HepG2 (cell line): Measurements from ENCODE around the gene TTLL6. TPM values are rescaled to one million over a fixed set of nuclear protein-coding genes. Genes with fewer than 3 reads are reported as not detected.
A peak's percentile ranks its signal among the peaks of the same experiment; 100 is the strongest.

Experiments
- ARNTL ChIP-seq: sonication (generic); formaldehyde crosslinking; IDR thresholded peaks from 2 replicates; pipeline ENCODE4 v1.4.0; 2020; ENCODE audit warnings: mild to moderate bottlenecking, missing genetic modification reagents
- ASH2L ChIP-seq: fragments of 300-600, 200-600 bp; sonication (generic); IDR thresholded peaks from 2 replicates; pipeline ENCODE4 v1.7.0; 2017; ENCODE audit warnings: low read depth, mild to moderate bottlenecking, moderate library complexity, mixed read lengths, low read length; ENCODE audit not compliant: insufficient read length
- CHD2 ChIP-seq: IDR thresholded peaks from 2 replicates; pipeline ENCODE4 v1.6.1; 2011; ENCODE audit warnings: low read depth, low read length, improper control_type of control experiment
- GFI1 ChIP-seq: sonication (generic); formaldehyde crosslinking; IDR thresholded peaks from 2 replicates; pipeline ENCODE4 v1.5.0; 2020; ENCODE audit warnings: missing genetic modification reagents, mild to moderate bottlenecking, borderline replicate concordance
- IKZF4 ChIP-seq: sonication (generic); formaldehyde crosslinking; IDR thresholded peaks from 2 replicates; pipeline ENCODE4 v1.5.1; 2020; ENCODE audit warnings: borderline replicate concordance, mild to moderate bottlenecking, low read depth, missing genetic modification reagents; ENCODE audit errors: not compliant biosample characterization
- IRX3 ChIP-seq: sonication (generic); formaldehyde crosslinking; IDR thresholded peaks from 2 replicates; pipeline ENCODE4 v1.8.1; 2023; ENCODE audit warnings: mild to moderate bottlenecking, low read depth, missing genetic modification reagents, borderline replicate concordance
- JUNB ChIP-seq: sonication (generic); formaldehyde crosslinking; IDR thresholded peaks from 2 replicates; pipeline ENCODE4 v1.8.0; 2022; ENCODE audit warnings: missing genetic modification reagents, mild to moderate bottlenecking, borderline replicate concordance
- MEIS1 ChIP-seq: sonication (generic); formaldehyde crosslinking; IDR thresholded peaks from 2 replicates; pipeline ENCODE4 v1.9.0; 2021; ENCODE audit warnings: mild to moderate bottlenecking, missing genetic modification reagents, moderate library complexity, borderline replicate concordance
- PAX8 ChIP-seq: sonication (generic); formaldehyde crosslinking; IDR thresholded peaks from 2 replicates; pipeline ENCODE4 v1.8.0; 2022; ENCODE audit warnings: mild to moderate bottlenecking, missing genetic modification reagents, borderline replicate concordance
- RXRB ChIP-seq: IDR thresholded peaks from 2 replicates; pipeline ENCODE4 v1.6.1; 2016; ENCODE audit warnings: borderline replicate concordance, missing genetic modification reagents, missing compliant biosample characterization
- SMC3 ChIP-seq: IDR thresholded peaks from 2 replicates; pipeline ENCODE4 v1.6.1; 2011; ENCODE audit warnings: low read length, improper control_type of control experiment
- TBX2 ChIP-seq: sonication (generic); formaldehyde crosslinking; IDR thresholded peaks from 2 replicates; pipeline ENCODE4 v1.5.0; 2020; ENCODE audit warnings: missing genetic modification reagents, mild to moderate bottlenecking, borderline replicate concordance
- YY1 ChIP-seq: IDR thresholded peaks from 2 replicates; pipeline ENCODE4 v1.6.1; 2011; ENCODE audit warnings: low read length, low read depth, moderate library complexity, mild to moderate bottlenecking; ENCODE audit not compliant: insufficient read depth, insufficient replicate concordance
- ZFAT ChIP-seq: sonication (generic); formaldehyde crosslinking; conservative IDR thresholded peaks from 2 replicates; pipeline ENCODE4 v1.8.1; 2023; ENCODE audit warnings: missing genetic modification reagents, inconsistent platforms
- ZNF547 ChIP-seq: sonication (generic); formaldehyde crosslinking; IDR thresholded peaks from 2 replicates; pipeline ENCODE4 v1.5.1; 2020; ENCODE audit warnings: mild to moderate bottlenecking, missing genetic modification reagents
- ZSCAN29 ChIP-seq: sonication (generic); formaldehyde crosslinking; conservative IDR thresholded peaks from 2 replicates; pipeline ENCODE4 v1.4.0; 2020; ENCODE audit warnings: mild to moderate bottlenecking, missing genetic modification reagents
- ZSCAN30 ChIP-seq: sonication (generic); formaldehyde crosslinking; IDR thresholded peaks from 2 replicates; pipeline ENCODE4 v1.5.0; 2020; ENCODE audit warnings: mild to moderate bottlenecking, missing genetic modification reagents
- polyA plus RNA-seq, 8 experiments: library from polyadenylated mRNA; depleted of rRNA in 3 of 8; stranded (reverse) in 7 of 8; unstranded in 1 of 8; fragments of >200 nt; fragmentation: Illumina TruSeq in 4 of 8; extraction: Trizol in 4 of 8; gene quantifications; 2 replicates each; pipeline versions ENCODE4 v1.2.1 to v1.2.3, GENCODE V29; 2011 to 2016; ENCODE audit warnings: low read depth in 4 of 8, missing spikeins in 1 of 8, mixed read lengths in 1 of 8; ENCODE audit not compliant: insufficient read depth in 1 of 8
- total RNA-seq, 5 experiments: library from RNA; depleted of rRNA; stranded (reverse); fragments of >200 nt; fragmentation: Illumina TruSeq; extraction: Trizol; gene quantifications; 2 replicates each; pipeline ENCODE4 v1.2.3, GENCODE V29; 2016; ENCODE audit warnings: low read depth in 1 of 5
- TF ChIP-seq, protein P1 (sequence below): sonication (generic); formaldehyde crosslinking; IDR thresholded peaks from 2 replicates; pipeline ENCODE4 v1.4.0; 2020; ENCODE audit warnings: mild to moderate bottlenecking, missing genetic modification reagents
- TF ChIP-seq, protein P2 (sequence below): IDR thresholded peaks from 2 replicates; pipeline ENCODE4 v1.6.1; 2016; ENCODE audit warnings: low read depth, borderline replicate concordance
- TF ChIP-seq, protein P3 (sequence below): IDR thresholded peaks from 2 replicates; pipeline ENCODE4 v1.6.1; 2016; ENCODE audit warnings: mild to moderate bottlenecking
- TF ChIP-seq, protein P4 (sequence below): sonication (generic); formaldehyde crosslinking; IDR thresholded peaks from 2 replicates; pipeline ENCODE4 v1.4.0; 2020; ENCODE audit warnings: missing genetic modification reagents

TTLL6 gene
- total and polyA plus RNA-seq, 2 of the 13 experiments (the other 11 are each of a cell fraction or from before 2014, with no cell fraction given), result 0.04 to 0.08 TPM

DNA sequence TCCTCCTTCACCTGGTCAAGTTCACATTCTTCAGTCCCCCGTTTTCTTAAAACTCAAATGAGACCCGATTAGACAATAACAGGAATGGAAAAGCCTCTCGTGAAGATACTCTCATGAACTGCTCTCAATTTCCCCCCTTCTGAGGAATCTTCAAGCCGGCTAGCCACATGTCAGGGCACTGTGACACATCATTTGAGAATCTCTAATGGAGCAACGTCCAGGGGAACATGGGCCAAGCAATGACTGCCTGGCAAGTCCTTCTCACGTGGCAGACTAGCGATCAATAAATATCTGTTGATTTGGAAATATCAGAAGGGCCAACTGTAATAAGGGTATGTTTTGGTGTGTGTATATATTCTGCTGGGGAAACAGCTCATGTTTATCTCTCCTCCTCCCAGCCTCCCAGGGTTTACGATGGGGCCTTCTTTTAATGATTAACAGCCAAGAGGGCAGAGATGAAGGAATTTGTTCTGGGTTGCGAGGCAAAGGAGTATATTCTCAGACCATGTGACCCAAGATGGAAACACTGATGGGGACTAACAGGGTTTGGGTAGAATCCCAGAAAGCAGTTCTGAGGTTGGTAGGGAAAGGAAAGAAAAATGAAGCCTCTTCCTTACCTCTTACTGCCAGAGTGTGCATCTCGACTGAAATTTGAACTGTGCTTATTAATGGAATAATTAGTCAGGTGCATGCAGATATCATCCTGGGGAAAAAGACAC lies 21.4 kb downstream of the TTLL6 start (continued):
- TF ChIP-seq YY1, result peak; percentile 67
- peak; percentile 54; the same call in 1 of the 2 replicates for TF ChIP-seq ZSCAN30 (CRISPR knock-in tag)
- no peak for TF ChIP-seq ZNF547
- TF ChIP-seq JUNB (CRISPR knock-in tag), result peak; percentile 80
- TF ChIP-seq, protein P1, sequence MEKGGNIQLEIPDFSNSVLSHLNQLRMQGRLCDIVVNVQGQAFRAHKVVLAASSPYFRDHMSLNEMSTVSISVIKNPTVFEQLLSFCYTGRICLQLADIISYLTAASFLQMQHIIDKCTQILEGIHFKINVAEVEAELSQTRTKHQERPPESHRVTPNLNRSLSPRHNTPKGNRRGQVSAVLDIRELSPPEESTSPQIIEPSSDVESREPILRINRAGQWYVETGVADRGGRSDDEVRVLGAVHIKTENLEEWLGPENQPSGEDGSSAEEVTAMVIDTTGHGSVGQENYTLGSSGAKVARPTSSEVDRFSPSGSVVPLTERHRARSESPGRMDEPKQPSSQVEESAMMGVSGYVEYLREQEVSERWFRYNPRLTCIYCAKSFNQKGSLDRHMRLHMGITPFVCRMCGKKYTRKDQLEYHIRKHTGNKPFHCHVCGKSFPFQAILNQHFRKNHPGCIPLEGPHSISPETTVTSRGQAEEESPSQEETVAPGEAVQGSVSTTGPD, result peak; percentile 88
- 0 out of 2 replicates have a peak, but pooled peaks have one; percentile 66 for TF ChIP-seq PAX8 (CRISPR knock-in tag)
- TF ChIP-seq, protein P2, sequence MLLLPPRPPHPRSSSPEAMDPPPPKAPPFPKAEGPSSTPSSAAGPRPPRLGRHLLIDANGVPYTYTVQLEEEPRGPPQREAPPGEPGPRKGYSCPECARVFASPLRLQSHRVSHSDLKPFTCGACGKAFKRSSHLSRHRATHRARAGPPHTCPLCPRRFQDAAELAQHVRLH (CRISPR knock-in tag), result no peak
- TF ChIP-seq ASH2L, result peak; percentile 79
- TF ChIP-seq, protein P3, sequence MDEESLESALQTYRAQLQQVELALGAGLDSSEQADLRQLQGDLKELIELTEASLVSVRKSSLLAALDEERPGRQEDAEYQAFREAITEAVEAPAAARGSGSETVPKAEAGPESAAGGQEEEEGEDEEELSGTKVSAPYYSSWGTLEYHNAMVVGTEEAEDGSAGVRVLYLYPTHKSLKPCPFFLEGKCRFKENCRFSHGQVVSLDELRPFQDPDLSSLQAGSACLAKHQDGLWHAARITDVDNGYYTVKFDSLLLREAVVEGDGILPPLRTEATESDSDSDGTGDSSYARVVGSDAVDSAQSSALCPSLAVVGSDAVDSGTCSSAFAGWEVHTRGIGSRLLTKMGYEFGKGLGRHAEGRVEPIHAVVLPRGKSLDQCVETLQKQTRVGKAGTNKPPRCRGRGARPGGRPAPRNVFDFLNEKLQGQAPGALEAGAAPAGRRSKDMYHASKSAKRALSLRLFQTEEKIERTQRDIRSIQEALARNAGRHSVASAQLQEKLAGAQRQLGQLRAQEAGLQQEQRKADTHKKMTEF, result peak; percentile 77
- peak; percentile 51 for TF ChIP-seq MEIS1 (CRISPR knock-in tag)
- 0 out of 2 replicates have a peak, but pooled peaks have one; percentile 65 for TF ChIP-seq ZSCAN29
- TF ChIP-seq ZFAT (CRISPR knock-in tag), result no peak
- TF ChIP-seq, protein P4, sequence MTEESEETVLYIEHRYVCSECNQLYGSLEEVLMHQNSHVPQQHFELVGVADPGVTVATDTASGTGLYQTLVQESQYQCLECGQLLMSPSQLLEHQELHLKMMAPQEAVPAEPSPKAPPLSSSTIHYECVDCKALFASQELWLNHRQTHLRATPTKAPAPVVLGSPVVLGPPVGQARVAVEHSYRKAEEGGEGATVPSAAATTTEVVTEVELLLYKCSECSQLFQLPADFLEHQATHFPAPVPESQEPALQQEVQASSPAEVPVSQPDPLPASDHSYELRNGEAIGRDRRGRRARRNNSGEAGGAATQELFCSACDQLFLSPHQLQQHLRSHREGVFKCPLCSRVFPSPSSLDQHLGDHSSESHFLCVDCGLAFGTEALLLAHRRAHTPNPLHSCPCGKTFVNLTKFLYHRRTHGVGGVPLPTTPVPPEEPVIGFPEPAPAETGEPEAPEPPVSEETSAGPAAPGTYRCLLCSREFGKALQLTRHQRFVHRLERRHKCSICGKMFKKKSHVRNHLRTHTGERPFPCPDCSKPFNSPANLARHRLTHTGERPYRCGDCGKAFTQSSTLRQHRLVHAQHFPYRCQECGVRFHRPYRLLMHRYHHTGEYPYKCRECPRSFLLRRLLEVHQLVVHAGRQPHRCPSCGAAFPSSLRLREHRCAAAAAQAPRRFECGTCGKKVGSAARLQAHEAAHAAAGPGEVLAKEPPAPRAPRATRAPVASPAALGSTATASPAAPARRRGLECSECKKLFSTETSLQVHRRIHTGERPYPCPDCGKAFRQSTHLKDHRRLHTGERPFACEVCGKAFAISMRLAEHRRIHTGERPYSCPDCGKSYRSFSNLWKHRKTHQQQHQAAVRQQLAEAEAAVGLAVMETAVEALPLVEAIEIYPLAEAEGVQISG, result peak; percentile 56
- TF ChIP-seq IKZF4 (CRISPR knock-in tag), result peak; percentile 61
- TF ChIP-seq SMC3, result peak; percentile 39; the same call in 1 of the 2 replicates
- TF ChIP-seq TBX2 (CRISPR knock-in tag), result peak; percentile 73
- TF ChIP-seq IRX3, result 0 out of 2 replicates have a peak, but pooled peaks have one; percentile 13
- TF ChIP-seq ARNTL, result peak; percentile 97
- TF ChIP-seq RXRB (CRISPR knock-in tag), result peak; percentile 78
- no peak; the same call in none of the 2 replicates for TF ChIP-seq GFI1 (CRISPR knock-in tag)
- no peak for TF ChIP-seq CHD2
